ENCODE data around the gene FMNL3. TPM values are rescaled to one million over a fixed set of nuclear protein-coding genes. Genes with fewer than 3 reads are reported as not detected.
"Not testable (repeated sequence)": the region's sequence is repeated elsewhere in the genome, so short reads cannot be mapped to it uniquely, and the experiment has no call there.

Gene FMNL3
- total RNA-seq, result 9.4 TPM
- long read RNA-seq, partial matches to known transcripts, result 0 of 5 reads
- long read RNA-seq, other reads (novel, unspliced or antisense), result 5 of 5 reads

- intact Hi-C loops (cut with DNase I), result no loop called here
- peak; percentile 99 for DNase-seq
- ATAC-seq (ENCODE audit: poor library complexity), result peak; percentile 99
Measured at GRCh38 chr12:49707128-49707811, at the start of gene FMNL3. Gene FMNL3 (minus strand): TSS chr12:49707405. CDS start chr12:49707180, 225 bp downstream.

GRCh38 chr12:49750996-49751393 lies 43.8 kb upstream of the FMNL3 start:
- no peak for DNase-seq
- ATAC-seq (ENCODE audit: poor library complexity), result no peak
- intact Hi-C loops (cut with DNase I), result no loop called here

GRCh38 chr12:49750027-49750995 lies 43.1 kb upstream of the FMNL3 start:
- ATAC-seq (ENCODE audit: poor library complexity), result peak; percentile 40
- intact Hi-C loops (cut with DNase I), result no loop called here

GRCh38 chr12:49748800-49749199 lies 41.6 kb upstream of the FMNL3 start:
- ATAC-seq (ENCODE audit: poor library complexity) (peak; percentile 49), DNase-seq (no peak)
- intact Hi-C loops (cut with DNase I), result no loop called here

More at GRCh38 chr12:49750027-49750995, 43.1 kb upstream of the FMNL3 start:
- DNase-seq, result no peak

GRCh38 chr12:49748306-49748705 lies 41.1 kb upstream of the FMNL3 start:
- ATAC-seq (ENCODE audit: poor library complexity) (peak; percentile 47), DNase-seq (no peak)
- intact Hi-C loops (cut with DNase I), result no loop called here

GRCh38 chr12:49744363-49744885 lies 37.2 kb upstream of the FMNL3 start:
- DNase-seq (no peak), ATAC-seq (ENCODE audit: poor library complexity) (no peak)
- intact Hi-C loops (cut with DNase I), result no loop called here

GRCh38 chr12:49741882-49742620 lies 34.8 kb upstream of the FMNL3 start:
- DNase-seq (peak; percentile 92), ATAC-seq (ENCODE audit: poor library complexity) (peak; percentile 83)
- intact Hi-C loops (cut with DNase I), result no loop called here

- ATAC-seq (ENCODE audit: poor library complexity) (peak; percentile 97), DNase-seq (peak; percentile 100)
- intact Hi-C loops (cut with DNase I), result no loop called here
Measured at GRCh38 chr12:49740930-49741881, 34.0 kb upstream of the FMNL3 start, which contains the start of gene TMBIM6. Gene TMBIM6 (plus strand): TSS chr12:49741557. CDS start chr12:49752494, 10,937 bp downstream.

GRCh38 chr12:49740277-49740676 lies 33.1 kb upstream of the FMNL3 start:
- ATAC-seq (ENCODE audit: poor library complexity); intact Hi-C loops (cut with DNase I): not testable (repeated sequence)

GRCh38 chr12:49738721-49739120 lies 31.5 kb upstream of the FMNL3 start:
- DNase-seq; ATAC-seq (ENCODE audit: poor library complexity); intact Hi-C loops (cut with DNase I): not testable (repeated sequence)

More at GRCh38 chr12:49740277-49740676, 33.1 kb upstream of the FMNL3 start:
- DNase-seq, result not testable (repeated sequence)

GRCh38 chr12:49734900-49735299 lies 27.7 kb upstream of the FMNL3 start:
- intact Hi-C loops (cut with DNase I); DNase-seq; ATAC-seq (ENCODE audit: poor library complexity): not testable (repeated sequence)

- intact Hi-C loops (cut with DNase I), result no loop called here
- DNase-seq, result no peak
- no peak for ATAC-seq (ENCODE audit: poor library complexity)
Measured at GRCh38 chr12:49733219-49734017, 26.2 kb upstream of the FMNL3 start.

GRCh38 chr12:49730568-49731101 lies 23.4 kb upstream of the FMNL3 start:
- no peak for ATAC-seq (ENCODE audit: poor library complexity)
- intact Hi-C loops (cut with DNase I), result no loop called here

GRCh38 chr12:49730050-49730449 lies 22.8 kb upstream of the FMNL3 start:
- intact Hi-C loops (cut with DNase I), result no loop called here
- ATAC-seq (ENCODE audit: poor library complexity) (no peak), DNase-seq (no peak)

More at GRCh38 chr12:49730568-49731101, 23.4 kb upstream of the FMNL3 start:
- no peak for DNase-seq

- intact Hi-C loops (cut with DNase I), result no loop called here
- ATAC-seq (ENCODE audit: poor library complexity), result no peak
- DNase-seq, result no peak
Measured at GRCh38 chr12:49728446-49728845, 21.2 kb upstream of the FMNL3 start.

- DNase-seq; intact Hi-C loops (cut with DNase I); ATAC-seq (ENCODE audit: poor library complexity): not testable (repeated sequence)
Measured at GRCh38 chr12:49721355-49721754, 14.2 kb upstream of the FMNL3 start.

Measured in Right ventricle myocardium superior (tissue), 1 donor.